ENCODE results near the gene EDEM1. TPM values are rescaled to one million over a fixed set of nuclear protein-coding genes. Genes with fewer than 3 reads are reported as not detected.
"Not testable (repeated sequence)": the region's sequence is repeated elsewhere in the genome, so short reads cannot be mapped to it uniquely, and the experiment has no call there.

The EDEM1 gene
- total RNA-seq, result 10 to 100 TPM in 1 of 2 donors, 1 to 10 TPM in 1; 9.2 to 16.8 TPM
- long read RNA-seq, partial matches to known transcripts, result 0 of 1 reads
- long read RNA-seq, other reads (novel, unspliced or antisense), result 1 of 1 reads

GRCh38 chr3:5187156-5187919 is at the start of gene EDEM1:
Gene EDEM1, plus strand, starts transcription at chr3:5187707. Its CDS starts 99 bp downstream, at chr3:5187806.
- DNase-seq, result peak; percentile 95
- peak; percentile 97 for ATAC-seq
- intact Hi-C loops (cut with DNase I), result loop anchor here (2.0 to 10.0 kb wide), 2 partner anchors 63 to 65 kb away; partner anchors contain the start of gene ARL8B (in 2 of the 2)

- intact Hi-C loops (cut with DNase I), result no loop called here
- ATAC-seq, result peak in 1 of 2 donors; percentile 37
- DNase-seq, result no peak
These were observed 49.1 kb upstream of the EDEM1 start for GRCh38 chr3:5138214-5138981.

- no peak for DNase-seq
- ATAC-seq, result no peak
- intact Hi-C loops (cut with DNase I), result no loop called here
These were observed 47.3 kb upstream of the EDEM1 start for GRCh38 chr3:5140230-5140621.

GRCh38 chr3:5140839-5141238 is 46.7 kb upstream of the EDEM1 start:
- DNase-seq, result no peak
- intact Hi-C loops (cut with DNase I), result no loop called here
- ATAC-seq, result no peak

- intact Hi-C loops (cut with DNase I), result no loop called here
- DNase-seq (no peak), ATAC-seq (no peak)
These were observed 45.7 kb upstream of the EDEM1 start for GRCh38 chr3:5141760-5142159.

- no peak for ATAC-seq
- DNase-seq, result no peak
- intact Hi-C loops (cut with DNase I), result no loop called here
These were observed 44.0 kb upstream of the EDEM1 start for GRCh38 chr3:5143464-5143863.

GRCh38 chr3:5144316-5144994 is 43.1 kb upstream of the EDEM1 start:
- no peak for DNase-seq
- intact Hi-C loops (cut with DNase I), result no loop called here
- peak in 1 of 2 donors; percentile 17 for ATAC-seq

GRCh38 chr3:5145120-5145519 is 42.4 kb upstream of the EDEM1 start:
- intact Hi-C loops (cut with DNase I), result no loop called here

GRCh38 chr3:5147152-5147551 is 40.4 kb upstream of the EDEM1 start:
- DNase-seq; intact Hi-C loops (cut with DNase I); ATAC-seq: not testable (repeated sequence)

More at GRCh38 chr3:5145120-5145519, 42.4 kb upstream of the EDEM1 start:
- DNase-seq (no peak), ATAC-seq (no peak)

GRCh38 chr3:5149306-5149880 is 38.1 kb upstream of the EDEM1 start:
- ATAC-seq, result no peak

GRCh38 chr3:5151586-5151985 is 35.9 kb upstream of the EDEM1 start:
- intact Hi-C loops (cut with DNase I), result no loop called here
- DNase-seq (no peak), ATAC-seq (no peak)

More at GRCh38 chr3:5149306-5149880, 38.1 kb upstream of the EDEM1 start:
- DNase-seq, result no peak
- intact Hi-C loops (cut with DNase I), result no loop called here

- no peak for ATAC-seq
- intact Hi-C loops (cut with DNase I), result no loop called here
- DNase-seq, result no peak
These were observed 34.4 kb upstream of the EDEM1 start for GRCh38 chr3:5153074-5153473.

- ATAC-seq (no peak), DNase-seq (no peak)
- intact Hi-C loops (cut with DNase I), result no loop called here
These were observed 32.3 kb upstream of the EDEM1 start for GRCh38 chr3:5155241-5155640.

GRCh38 chr3:5160321-5160720 is 27.2 kb upstream of the EDEM1 start:
- no peak for DNase-seq
- intact Hi-C loops (cut with DNase I), result no loop called here
- ATAC-seq, result no peak

GRCh38 chr3:5160940-5161858 is 26.3 kb upstream of the EDEM1 start:
- ATAC-seq (no peak), DNase-seq (no peak)
- intact Hi-C loops (cut with DNase I), result no loop called here

GRCh38 chr3:5162102-5162501 is 25.4 kb upstream of the EDEM1 start:
- intact Hi-C loops (cut with DNase I), result no loop called here
- peak in 1 of 2 donors; percentile 80 for ATAC-seq
- no peak for DNase-seq

GRCh38 chr3:5165698-5166097 is 21.8 kb upstream of the EDEM1 start:
- DNase-seq (no peak), ATAC-seq (no peak)
- intact Hi-C loops (cut with DNase I), result no loop called here

GRCh38 chr3:5166846-5167245 is 20.7 kb upstream of the EDEM1 start:
- no peak for ATAC-seq
- intact Hi-C loops (cut with DNase I), result no loop called here
- DNase-seq, result no peak

All from left cardiac atrium (tissue), 4 donors.